Subcutaneous abdominal adipose tissue (tissue), 5 donors: ENCODE measurements around the gene GCM1.

Source experiments
- H3K27ac ChIP-seq: one replicate; pipeline ENCODE4 v1.7.0; 2013; ENCODE audit warnings: low read depth, mild to moderate bottlenecking, inconsistent platforms, low read length, moderate library complexity
- H3K27me3 ChIP-seq, 5 donors: one replicate each; pipeline ENCODE4 v1.7.0; 2013; ENCODE audit warnings: low read length in 5 of 5, inconsistent platforms in 1 of 5; ENCODE audit not compliant: control insufficient read depth in 5 of 5, insufficient read depth in 4 of 5
- H3K36me3 ChIP-seq, 5 donors: one replicate each; pipeline ENCODE4 v1.7.0; 2013; ENCODE audit warnings: low read length in 5 of 5; ENCODE audit not compliant: control insufficient read depth in 5 of 5, insufficient read depth in 5 of 5
- H3K4me1 ChIP-seq, 5 donors: one replicate each; pipeline ENCODE4 v1.7.0; 2013; ENCODE audit warnings: low read length in 5 of 5, mild to moderate bottlenecking in 3 of 5, moderate library complexity in 1 of 5; ENCODE audit not compliant: control insufficient read depth in 5 of 5, insufficient read depth in 5 of 5
- H3K4me3 ChIP-seq, 5 donors: one replicate each; pipeline ENCODE4 v1.7.0; 2013; ENCODE audit warnings: low read length in 5 of 5, low read depth in 1 of 5
- H3K9ac ChIP-seq, 5 donors: one replicate each; pipeline ENCODE4 v1.7.0; 2013; ENCODE audit warnings: low read length in 5 of 5, mild to moderate bottlenecking in 4 of 5, moderate library complexity in 3 of 5
- H3K9me3 ChIP-seq, 5 donors: one replicate each; pipeline ENCODE4 v1.7.0; 2013; ENCODE audit warnings: low read length in 5 of 5; ENCODE audit not compliant: control insufficient read depth in 5 of 5
- donor health status: healthy.
- donor health status: healthy.
- donor health status: healthy.
- donor health status: healthy.
- donor health status: healthy.

Gene GCM1

GRCh38 chr6:53090576-53090975, 58.1 kb downstream of the GCM1 start:
- Histone ChIP-seq H3K4me3 (no peak overlapping the region), H3K4me1 (peaks cover 0 to 6% (median 0%) of the 10 kb centered on the region in 5 donors), H3K27me3 (no peaks in the 10 kb centered on the region), H3K9me3 (no peaks in the 10 kb centered on the region), H3K9ac (no peak overlapping the region), H3K36me3 (peaks cover 49 to 85% (median 67%) of the 10 kb centered on the region in 5 donors), H3K27ac (no peak overlapping the region)

GRCh38 chr6:53089948-53090347, 58.7 kb downstream of the GCM1 start:
- no peak overlapping the region for H3K27ac ChIP-seq
- peaks cover 0 to 6% (median 0%) of the 10 kb centered on the region in 5 donors for H3K4me1 ChIP-seq
- H3K27me3 ChIP-seq: no peaks in the 10 kb centered on the region
- peaks cover 48 to 83% (median 61%) of the 10 kb centered on the region in 5 donors for H3K36me3 ChIP-seq
- no peaks in the 10 kb centered on the region for H3K9me3 ChIP-seq
- H3K9ac ChIP-seq: no peak overlapping the region
- H3K4me3 ChIP-seq: no peak overlapping the region

- no peak overlapping the region for H3K4me3 ChIP-seq
- H3K4me1 ChIP-seq: peaks cover 0 to 11% (median 0%) of the 10 kb centered on the region in 5 donors
- no peak overlapping the region for H3K27ac ChIP-seq
- peaks cover 44 to 84% (median 61%) of the 10 kb centered on the region in 5 donors for H3K36me3 ChIP-seq
- no peak overlapping the region for H3K9ac ChIP-seq
- no peaks in the 10 kb centered on the region for H3K27me3 ChIP-seq
- H3K9me3 ChIP-seq: no peaks in the 10 kb centered on the region
Measured at GRCh38 chr6:53086302-53086701, 62.3 kb downstream of the GCM1 start.

- H3K27ac ChIP-seq: no peak overlapping the region
- H3K9ac ChIP-seq: no peak overlapping the region
- H3K9me3 ChIP-seq: no peaks in the 10 kb centered on the region
- no peak overlapping the region for H3K4me3 ChIP-seq
- no peaks in the 10 kb centered on the region for H3K27me3 ChIP-seq
- H3K36me3 ChIP-seq: peaks cover 40 to 80% (median 68%) of the 10 kb centered on the region in 5 donors
- peaks cover 0 to 9% (median 0%) of the 10 kb centered on the region in 5 donors for H3K4me1 ChIP-seq
Measured at GRCh38 chr6:53080813-53081212, 67.8 kb downstream of the GCM1 start.
